ENCODE data around the gene BEST4. TPM values are rescaled to one million over a fixed set of nuclear protein-coding genes. Genes with fewer than 3 reads are reported as not detected.

BEST4 gene
- polyA plus RNA-seq, 1 of the 3 experiments (the other 2 are of a cell fraction) = 0.12 TPM

GRCh38 chr1:44799770-44800584 is 12.0 kb upstream of the BEST4 start, which contains the start of gene PLK3 (continued):
- TF ChIP-seq IRF3 (IDR thresholded peaks at IDR 0.05; ENCODE audit: low read depth, low read length) (no peak), EZH2phosphoT487 (IDR thresholded peaks at IDR 0.05; ENCODE audit: borderline replicate concordance, low read depth) (no peak), MAX (IDR thresholded peaks at IDR 0.05; ENCODE audit: low read depth) (peak; percentile 98), YY1 (IDR thresholded peaks at IDR 0.05; ENCODE audit: low read depth) (no peak), SIN3A (IDR thresholded peaks at IDR 0.05; ENCODE audit: borderline replicate concordance, low read depth, low read length) (peak; percentile 92; the same call in 1 of the 2 replicates), SMC3 (IDR thresholded peaks at IDR 0.05; ENCODE audit: low read depth, low read length) (peak; percentile 67; the same call in 1 of the 2 replicates), EP300 (IDR thresholded peaks at IDR 0.05; ENCODE audit: borderline replicate concordance in 1 of 2, low read depth in 1 of 2, low read length in 1 of 2) (peak in 1 of 2 experiments; percentile 30; a peak in 1 of 4 replicates), MEF2A (IDR thresholded peaks at IDR 0.05; ENCODE audit: borderline replicate concordance, low read depth) (no peak), USF2 (IDR thresholded peaks at IDR 0.05; ENCODE audit: borderline replicate concordance, low read depth, low read length) (no peak), RFX5 (IDR thresholded peaks at IDR 0.05; ENCODE audit: low read length) (peak; percentile 25; the same call in 1 of the 2 replicates), TCF12 (IDR thresholded peaks at IDR 0.05) (no peak; the same call in none of the 2 replicates), FOSL2 (IDR thresholded peaks at IDR 0.05; ENCODE audit: borderline replicate concordance, low read depth) (no peak)

GRCh38 chr1:44798481-44799365 is 10.8 kb upstream of the BEST4 start:
- peaks cover 32% of the 10 kb centered on the region for H4K20me1 ChIP-seq (ENCODE audit: insufficient read depth)
- no peak overlapping the region for H3K9ac ChIP-seq
- H3K36me3 ChIP-seq (replicated peaks in 1 of 2; ENCODE audit: control insufficient read depth in 1 of 2, insufficient read depth in 2 of 2, low read length in 1 of 2) = peaks cover 18 to 20% of the 10 kb centered on the region in 2 experiments
- H3K9me3 ChIP-seq = no peaks in the 10 kb centered on the region
- peaks cover 35% of the 10 kb centered on the region for H3K79me2 ChIP-seq (ENCODE audit: insufficient read depth)
- WGBS (ENCODE audit: low lambda C conversion rate) = 89% methylated on average over 10 of the region's 10 CpGs
- peaks cover 11 to 20% of the 10 kb centered on the region in 2 experiments; a peak in 2 of 4 replicates for H3K4me1 ChIP-seq (ENCODE audit: control insufficient read depth in 1 of 2, insufficient read depth in 2 of 2, low read depth in 1 of 2, low read length in 1 of 2)
- H3K27ac ChIP-seq (ENCODE audit: low read depth in 2 of 2, low read length in 1 of 2) = peak overlapping the region; percentile 45 to 100
- H3F3A ChIP-seq (replicated peaks; ENCODE audit: insufficient read depth) = peaks cover 11% of the 10 kb centered on the region
- H3K4me3 ChIP-seq (ENCODE audit: low read depth in 2 of 2, low read length in 1 of 2) = no peak overlapping the region
- no peak for DNase-seq
- no peaks in the 10 kb centered on the region for H3K27me3 ChIP-seq (ENCODE audit: insufficient read depth)
- 0 out of 2 replicates have a peak overlapping the region, but pooled peaks have one; percentile 27 for H2AFZ ChIP-seq (ENCODE audit: low read depth)
- CTCF ChIA-PET = interaction anchor here (0.6 to 1.2 kb wide), 2 partner anchors 10 to 23 kb away, joined by 3 read pairs; partner anchors contain the start of gene RPS8
- H3K4me2 ChIP-seq = 0 out of 2 replicates have a peak overlapping the region, but pooled peaks have one; percentile 76
- POLR2A ChIA-PET = interaction anchor here (0.9 to 2.3 kb wide), 3 partner anchors 10 to 23 kb away, joined by 3 to 29 read pairs (median 3); partner anchors contain the start of gene BTBD19
- H3K9me2 ChIP-seq = no peaks in the 10 kb centered on the region
- TF ChIP-seq RXRA (IDR thresholded peaks at IDR 0.05; ENCODE audit: borderline replicate concordance, low read depth) (no peak), TAF1 (IDR thresholded peaks at IDR 0.05; ENCODE audit: borderline replicate concordance, low read depth, low read length) (no peak), SIN3A (IDR thresholded peaks at IDR 0.05; ENCODE audit: borderline replicate concordance, low read depth, low read length) (no peak), USF1 (IDR thresholded peaks at IDR 0.05; ENCODE audit: borderline replicate concordance, low read depth) (no peak), EP300 (IDR thresholded peaks at IDR 0.05; ENCODE audit: borderline replicate concordance in 1 of 2, low read depth in 1 of 2, low read length in 1 of 2) (no peak), FOSL2 (IDR thresholded peaks at IDR 0.05; ENCODE audit: borderline replicate concordance, low read depth) (no peak), USF2 (IDR thresholded peaks at IDR 0.05; ENCODE audit: borderline replicate concordance, low read depth, low read length) (no peak), RAD21 (IDR thresholded peaks at IDR 0.05; ENCODE audit: low read length) (no peak), MXI1 (IDR thresholded peaks at IDR 0.05; ENCODE audit: low read depth, low read length) (no peak), RFX5 (IDR thresholded peaks at IDR 0.05; ENCODE audit: low read length) (no peak), CTCF (IDR thresholded peaks at IDR 0.05) (no peak), TEAD4 (IDR thresholded peaks at IDR 0.05; ENCODE audit: borderline replicate concordance, insufficient read depth) (no peak), SMC3 (IDR thresholded peaks at IDR 0.05; ENCODE audit: low read depth, low read length) (no peak)

Measured in SK-N-SH (cell line).